H1 (cell line): ENCODE data around the gene NDUFAF3. TPM values are rescaled to one million over a fixed set of nuclear protein-coding genes. Genes with fewer than 3 reads are reported as not detected.

Experiments
- ASH2L ChIP-seq: fragments of 200-600, 300-600 bp; sonication (generic); IDR thresholded peaks from one replicate; pipeline ENCODE4 v1.7.1; 2017; ENCODE audit warnings: low read length
- CHD2 ChIP-seq: IDR thresholded peaks from 2 replicates; pipeline ENCODE4 v1.6.1; 2012; ENCODE audit warnings: low read length, improper control_type of control experiment
- CHD7 ChIP-seq: fragments of 300-600 bp; sonication (generic); IDR thresholded peaks from 2 replicates; pipeline ENCODE4 v1.7.1; 2012; ENCODE audit warnings: low read length, moderate library complexity, mild to moderate bottlenecking, inconsistent platforms; ENCODE audit not compliant: insufficient replicate concordance
- CTBP2 ChIP-seq: IDR thresholded peaks from 2 replicates; pipeline ENCODE4 v1.7.0; 2011; ENCODE audit warnings: borderline replicate concordance, mild to moderate bottlenecking, moderate library complexity, mixed read lengths, low read length; ENCODE audit not compliant: insufficient read depth, insufficient read length
- GABPA ChIP-seq: IDR thresholded peaks from 2 replicates; pipeline ENCODE4 v1.6.1; 2011; ENCODE audit warnings: mild to moderate bottlenecking, low read length, moderate library complexity, borderline replicate concordance; ENCODE audit not compliant: insufficient read depth
- HDAC2 ChIP-seq, 2 experiments: fragments of 300-600 bp in 1 of 2; sonication (generic) in 1 of 2; IDR thresholded peaks; 2 replicates each; pipeline ENCODE4 v1.6.1; 2011 to 2012; ENCODE audit warnings: low read depth in 2 of 2, low read length in 2 of 2, mild to moderate bottlenecking in 2 of 2, moderate library complexity in 2 of 2, borderline replicate concordance in 1 of 2, inconsistent platforms in 1 of 2
- JUND ChIP-seq: IDR thresholded peaks from 2 replicates; pipeline ENCODE4 v1.6.1; 2011; ENCODE audit warnings: mild to moderate bottlenecking, improper control_type of control experiment, low read length
- RFX5 ChIP-seq: IDR thresholded peaks from 2 replicates; pipeline ENCODE4 v1.6.1; 2011; ENCODE audit warnings: low read depth, low read length, improper control_type of control experiment, borderline replicate concordance
- RNF2 ChIP-seq: fragments of 200-900, 300-1000 bp; sonication (generic); IDR thresholded peaks from 2 replicates; pipeline ENCODE4 v1.7.1; 2016; ENCODE audit warnings: borderline replicate concordance, low read depth, mild to moderate bottlenecking, antibody characterized with exemption, low read length; ENCODE audit not compliant: poor library complexity, severe bottlenecking; ENCODE audit errors: missing control alignments
- SUZ12 ChIP-seq: fragments of 200-600 bp; sonication (generic); IDR thresholded peaks from 2 replicates; pipeline ENCODE4 v1.6.1; 2012; ENCODE audit warnings: mild to moderate bottlenecking, inconsistent platforms, low read length, moderate library complexity, mixed read lengths
- polyA plus RNA-seq, 7 experiments: library from polyadenylated mRNA; depleted of rRNA in 3 of 7; stranded (reverse) in 5 of 7; unstranded in 2 of 7; fragments of >200 nt in 5 of 7; fragments of 200-250 nt in 2 of 7; gene quantifications; 1 replicate in 5 of 7; 2 replicates in 1 of 7; 4 replicates in 1 of 7; pipeline versions ENCODE4 v1.2.1 to v1.2.3, GENCODE V29; 2011 to 2013; ENCODE audit warnings: missing spikeins in 2 of 7, mixed read lengths in 2 of 7
- total RNA-seq: library from RNA; stranded (reverse); fragmentation: NEBNext Ultra II Directional; extraction: Animal tissue kit (Norgen Biotek cat#: 25700); gene quantifications from 2 replicates; pipeline ENCODE4 v1.2.1, GENCODE V29; 2021

The NDUFAF3 gene
- total and polyA plus RNA-seq, 2 of the 8 experiments (the other 6 are each of a cell fraction or from before 2014, with no cell fraction given), result 27.8 to 45.5 TPM

DNA sequence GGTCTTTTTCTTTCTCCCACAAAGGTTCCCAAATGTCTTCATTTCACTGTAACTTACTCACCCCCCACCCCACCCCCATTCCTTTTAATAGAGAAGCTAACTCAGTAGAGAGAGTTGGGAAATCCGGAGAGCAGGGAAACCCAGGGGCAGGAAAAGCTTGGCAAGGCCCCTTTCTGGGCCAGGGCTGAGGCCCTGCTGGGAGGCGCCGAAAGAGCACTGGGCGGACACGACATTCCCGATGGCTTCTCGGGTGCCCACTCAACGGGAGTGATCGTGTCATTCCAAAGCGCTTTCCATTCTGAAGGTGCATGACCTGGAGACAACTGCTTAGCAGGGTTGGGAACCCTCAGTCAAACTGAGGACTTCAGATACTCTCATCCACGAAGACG is 2.0 kb upstream of the NDUFAF3 start (continued):
- no peak for TF ChIP-seq CHD7
- TF ChIP-seq HDAC2 (IDR thresholded peaks at IDR 0.05; ENCODE audit: borderline replicate concordance in 1 of 2, low read depth in 2 of 2, low read length in 2 of 2), result no peak
- no peak for TF ChIP-seq CHD2
- no peak for TF ChIP-seq GABPA
- TF ChIP-seq JUND, result no peak
- TF ChIP-seq RFX5, result no peak
- TF ChIP-seq RNF2, result no peak
- TF ChIP-seq CTBP2, result no peak
- TF ChIP-seq SUZ12, result no peak
- TF ChIP-seq ASH2L, result no peak
